Coronary artery (tissue), 2 donors: ENCODE measurements around the gene CHRND.

Experiments used
- DNase-seq: peaks from one replicate; pipeline ENCODE4 v3.0.0-alpha.2; 2017; ENCODE audit warnings: low spot score
- H3K27ac ChIP-seq, 2 donors: fragments of 200-600 bp; sonication (generic); one replicate each; pipeline ENCODE4 v1.5.1; 2016 to 2019
- H3K4me3 ChIP-seq: fragments of 200-600 bp; sonication (generic); 2 replicates; pipeline ENCODE4 v1.5.1; 2016; ENCODE audit warnings: mild to moderate bottlenecking, moderate library complexity
- TF ChIP-seq, protein P1 (sequence below): fragments of 200-600 bp; sonication (generic); IDR thresholded peaks from one replicate; pipeline ENCODE4 v1.5.1; 2019; ENCODE audit warnings: antibody characterized with exemption

CHRND gene

DNA sequence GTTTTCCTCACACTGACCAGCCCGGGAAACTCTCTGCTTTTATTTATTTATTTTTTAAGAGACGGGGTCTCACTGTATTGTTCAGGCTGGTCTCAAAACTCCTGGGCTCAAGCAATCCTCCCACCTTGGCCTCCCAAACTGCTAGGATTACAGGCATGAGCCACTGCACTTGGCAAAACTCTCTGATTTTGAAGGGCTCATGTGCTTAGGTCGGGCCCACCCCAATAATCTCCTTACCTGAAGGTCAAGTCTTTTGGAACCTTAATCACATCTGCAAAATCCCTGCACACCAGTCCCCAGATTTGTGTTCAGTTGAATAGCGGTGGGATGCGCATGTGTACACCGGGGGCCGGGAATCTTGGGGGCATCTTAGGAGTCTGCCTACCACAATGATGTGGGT, 30.7 kb upstream of the CHRND start:
- H3K27ac ChIP-seq = no peak overlapping the region
- TF ChIP-seq, protein P1, sequence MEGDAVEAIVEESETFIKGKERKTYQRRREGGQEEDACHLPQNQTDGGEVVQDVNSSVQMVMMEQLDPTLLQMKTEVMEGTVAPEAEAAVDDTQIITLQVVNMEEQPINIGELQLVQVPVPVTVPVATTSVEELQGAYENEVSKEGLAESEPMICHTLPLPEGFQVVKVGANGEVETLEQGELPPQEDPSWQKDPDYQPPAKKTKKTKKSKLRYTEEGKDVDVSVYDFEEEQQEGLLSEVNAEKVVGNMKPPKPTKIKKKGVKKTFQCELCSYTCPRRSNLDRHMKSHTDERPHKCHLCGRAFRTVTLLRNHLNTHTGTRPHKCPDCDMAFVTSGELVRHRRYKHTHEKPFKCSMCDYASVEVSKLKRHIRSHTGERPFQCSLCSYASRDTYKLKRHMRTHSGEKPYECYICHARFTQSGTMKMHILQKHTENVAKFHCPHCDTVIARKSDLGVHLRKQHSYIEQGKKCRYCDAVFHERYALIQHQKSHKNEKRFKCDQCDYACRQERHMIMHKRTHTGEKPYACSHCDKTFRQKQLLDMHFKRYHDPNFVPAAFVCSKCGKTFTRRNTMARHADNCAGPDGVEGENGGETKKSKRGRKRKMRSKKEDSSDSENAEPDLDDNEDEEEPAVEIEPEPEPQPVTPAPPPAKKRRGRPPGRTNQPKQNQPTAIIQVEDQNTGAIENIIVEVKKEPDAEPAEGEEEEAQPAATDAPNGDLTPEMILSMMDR = no peak

GRCh38 chr2:232496501-232497270, 29.3 kb upstream of the CHRND start:
- TF ChIP-seq, protein P1 = no peak
- H3K27ac ChIP-seq = no peak overlapping the region
- H3K4me3 ChIP-seq = no peak overlapping the region
- no peak for DNase-seq

More for the DNA sequence above, 30.7 kb upstream of the CHRND start:
- no peak overlapping the region for H3K4me3 ChIP-seq
- no peak for DNase-seq

GRCh38 chr2:232497348-232497747, 28.6 kb upstream of the CHRND start:
- Histone ChIP-seq H3K27ac (no peak overlapping the region), H3K4me3 (no peak overlapping the region)
- TF ChIP-seq, protein P1 = no peak
- DNase-seq = no peak

DNA sequence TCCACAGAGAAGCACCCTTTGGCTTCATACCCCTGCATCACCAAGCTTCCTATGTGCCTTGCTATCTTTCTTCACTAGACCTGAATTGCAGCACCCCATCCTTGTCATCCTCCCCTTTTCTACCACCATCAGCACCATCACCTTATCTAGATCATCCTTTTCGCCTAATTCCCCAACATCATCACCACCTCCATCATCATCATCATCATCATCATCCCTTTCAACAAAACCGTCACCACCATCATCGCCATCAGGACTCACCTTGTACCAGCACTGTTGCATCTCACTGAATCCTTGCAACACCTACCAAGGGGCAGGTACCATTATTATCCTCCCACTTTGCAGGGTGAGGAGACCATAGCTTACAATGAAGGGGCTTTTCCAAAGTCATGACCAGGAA, 27.5 kb upstream of the CHRND start:
- no peak overlapping the region for H3K27ac ChIP-seq
- TF ChIP-seq, protein P1 = no peak
- DNase-seq = no peak
- H3K4me3 ChIP-seq = no peak overlapping the region

DNA sequence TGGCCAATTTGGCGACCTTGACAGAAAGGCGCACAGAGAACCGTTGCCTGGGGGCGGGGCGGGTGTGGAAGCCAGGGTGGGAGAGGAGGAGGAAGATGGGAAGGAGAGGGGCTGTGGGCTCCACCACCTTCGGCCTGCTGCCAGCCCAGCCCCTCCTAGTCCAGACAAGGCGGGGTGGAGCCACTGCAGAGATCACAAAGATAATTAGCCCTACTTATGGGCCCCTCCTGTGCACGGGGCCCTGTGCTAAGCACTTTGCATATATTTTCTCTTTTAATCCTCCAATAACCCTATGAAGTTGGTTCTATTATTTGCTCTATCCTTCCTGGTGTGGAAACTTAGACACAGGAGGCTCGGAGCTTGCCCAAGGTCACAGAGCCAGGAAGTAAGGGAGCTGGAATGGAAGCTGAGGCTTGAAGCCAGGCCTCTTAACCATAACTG, 24.6 kb upstream of the CHRND start:
- Histone ChIP-seq H3K4me3 (no peak overlapping the region), H3K27ac (no peak overlapping the region)
- TF ChIP-seq, protein P1 = no peak
- DNase-seq = no peak

GRCh38 chr2:232501794-232502390, 24.1 kb upstream of the CHRND start:
- no peak overlapping the region for H3K4me3 ChIP-seq

More at GRCh38 chr2:232501794-232502390, 24.1 kb upstream of the CHRND start:
- H3K27ac ChIP-seq = no peak overlapping the region
- TF ChIP-seq, protein P1 = no peak
- DNase-seq = no peak
